C4-2B (cell line): ENCODE results near the gene EFNA2.
A peak's percentile ranks its signal among the peaks of the same experiment; 100 is the strongest.

Source experiments
- H3K27ac ChIP-seq: fragments of 450-650 bp; 2 replicates; pipeline ENCODE4 v1.5.1; 2017
- ZFX ChIP-seq: fragments of 450-650 bp; IDR thresholded peaks from 2 replicates; pipeline ENCODE4 v1.6.1; 2017
- TF ChIP-seq, protein P1 (sequence below): fragments of 450-650 bp; conservative IDR thresholded peaks from 2 replicates; pipeline ENCODE4 v1.5.1; 2017; ENCODE audit warnings: mild to moderate bottlenecking

Gene EFNA2

DNA sequence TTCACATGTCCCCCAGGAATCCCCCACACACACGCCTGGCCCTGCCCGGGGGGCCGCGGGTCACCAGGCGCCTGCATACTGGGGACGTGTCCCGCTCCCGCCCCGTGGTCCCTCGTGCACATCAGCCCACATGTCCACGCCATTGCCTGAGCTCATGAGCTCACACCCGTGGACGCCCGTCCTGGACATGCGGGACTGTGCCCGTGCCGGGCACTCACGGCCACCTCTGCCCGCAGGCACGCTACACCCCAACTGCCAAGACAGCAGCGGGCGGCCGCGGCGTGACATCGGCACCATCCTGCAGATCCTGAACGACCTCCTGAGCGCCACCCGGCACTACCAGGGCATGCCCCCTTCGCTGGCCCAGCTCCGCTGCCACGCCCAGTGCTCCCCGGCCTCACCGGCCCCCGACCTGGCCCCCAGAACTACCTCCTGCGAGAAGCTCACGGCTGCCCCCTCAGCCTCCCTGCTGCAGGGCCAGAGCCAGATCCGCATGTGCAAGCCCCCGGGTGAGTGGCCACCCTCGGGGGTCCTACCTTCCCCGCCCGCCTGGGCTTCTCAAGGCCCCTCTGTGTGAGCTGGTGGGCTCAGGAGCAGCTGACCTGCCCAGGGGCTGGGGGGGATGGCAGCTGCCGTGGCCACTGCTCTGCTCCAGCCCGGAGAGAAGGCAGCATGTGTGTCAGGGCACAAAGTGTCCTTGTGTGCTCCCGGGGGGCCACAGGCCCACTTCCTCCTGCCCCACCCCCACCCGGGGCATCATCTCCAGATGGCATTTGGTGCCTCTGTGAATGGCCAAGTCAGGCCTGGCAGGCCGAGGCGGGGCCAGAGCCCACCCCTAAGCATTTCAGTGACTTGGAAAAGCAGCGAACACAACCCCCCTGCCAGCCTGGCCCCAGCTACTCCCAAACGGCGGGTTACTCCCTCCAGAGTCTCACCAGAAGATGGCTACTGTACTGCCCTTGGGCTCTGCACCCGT lies 30.2 kb upstream of the EFNA2 start:
- no peak for TF ChIP-seq ZFX
- TF ChIP-seq, protein P1, sequence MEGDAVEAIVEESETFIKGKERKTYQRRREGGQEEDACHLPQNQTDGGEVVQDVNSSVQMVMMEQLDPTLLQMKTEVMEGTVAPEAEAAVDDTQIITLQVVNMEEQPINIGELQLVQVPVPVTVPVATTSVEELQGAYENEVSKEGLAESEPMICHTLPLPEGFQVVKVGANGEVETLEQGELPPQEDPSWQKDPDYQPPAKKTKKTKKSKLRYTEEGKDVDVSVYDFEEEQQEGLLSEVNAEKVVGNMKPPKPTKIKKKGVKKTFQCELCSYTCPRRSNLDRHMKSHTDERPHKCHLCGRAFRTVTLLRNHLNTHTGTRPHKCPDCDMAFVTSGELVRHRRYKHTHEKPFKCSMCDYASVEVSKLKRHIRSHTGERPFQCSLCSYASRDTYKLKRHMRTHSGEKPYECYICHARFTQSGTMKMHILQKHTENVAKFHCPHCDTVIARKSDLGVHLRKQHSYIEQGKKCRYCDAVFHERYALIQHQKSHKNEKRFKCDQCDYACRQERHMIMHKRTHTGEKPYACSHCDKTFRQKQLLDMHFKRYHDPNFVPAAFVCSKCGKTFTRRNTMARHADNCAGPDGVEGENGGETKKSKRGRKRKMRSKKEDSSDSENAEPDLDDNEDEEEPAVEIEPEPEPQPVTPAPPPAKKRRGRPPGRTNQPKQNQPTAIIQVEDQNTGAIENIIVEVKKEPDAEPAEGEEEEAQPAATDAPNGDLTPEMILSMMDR = no peak
- peak overlapping the region; percentile 96; the same call in 1 of the 2 replicates for H3K27ac ChIP-seq

DNA sequence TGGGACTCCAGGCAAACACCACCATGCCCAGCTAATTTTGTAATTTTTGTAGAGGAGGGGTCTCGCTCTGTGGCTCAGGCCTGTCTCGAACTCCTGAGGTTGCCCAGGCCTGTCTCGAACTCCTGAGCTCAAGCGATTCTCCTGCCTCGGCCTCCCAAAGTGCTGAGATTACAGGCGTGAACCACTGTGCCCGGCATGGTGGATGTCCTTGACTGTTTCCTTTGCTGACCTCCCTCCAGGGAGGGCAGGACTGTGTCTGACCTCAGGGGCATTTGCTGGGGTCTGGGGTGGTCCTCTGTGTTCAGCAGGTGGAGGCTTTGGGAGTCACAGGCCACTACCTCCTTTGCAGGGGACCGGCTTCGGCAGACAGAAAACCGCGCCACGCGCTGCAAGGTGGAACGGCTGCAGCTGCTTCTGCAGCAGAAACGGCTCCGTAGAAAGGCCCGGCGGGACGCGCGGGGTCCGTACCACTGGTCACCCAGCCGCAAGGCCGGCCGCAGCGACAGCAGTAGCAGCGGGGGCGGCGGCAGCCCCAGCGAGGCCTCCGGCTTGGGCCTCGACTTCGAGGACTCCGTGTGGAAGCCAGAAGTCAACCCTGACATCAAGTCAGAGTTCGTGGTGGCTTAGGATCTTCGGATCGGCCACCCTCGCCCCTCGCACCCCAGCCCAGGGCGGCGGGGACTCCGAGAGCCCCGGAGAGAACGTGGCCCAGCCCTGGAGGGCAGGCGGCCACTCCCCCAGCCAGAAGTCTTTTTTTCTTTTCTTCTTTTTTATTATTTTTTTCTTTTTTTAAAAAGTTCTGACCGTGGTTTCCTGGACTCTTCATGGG lies 28.8 kb upstream of the EFNA2 start:
- H3K27ac ChIP-seq = no peak overlapping the region
- TF ChIP-seq, protein P1 = no peak
- no peak for TF ChIP-seq ZFX

DNA sequence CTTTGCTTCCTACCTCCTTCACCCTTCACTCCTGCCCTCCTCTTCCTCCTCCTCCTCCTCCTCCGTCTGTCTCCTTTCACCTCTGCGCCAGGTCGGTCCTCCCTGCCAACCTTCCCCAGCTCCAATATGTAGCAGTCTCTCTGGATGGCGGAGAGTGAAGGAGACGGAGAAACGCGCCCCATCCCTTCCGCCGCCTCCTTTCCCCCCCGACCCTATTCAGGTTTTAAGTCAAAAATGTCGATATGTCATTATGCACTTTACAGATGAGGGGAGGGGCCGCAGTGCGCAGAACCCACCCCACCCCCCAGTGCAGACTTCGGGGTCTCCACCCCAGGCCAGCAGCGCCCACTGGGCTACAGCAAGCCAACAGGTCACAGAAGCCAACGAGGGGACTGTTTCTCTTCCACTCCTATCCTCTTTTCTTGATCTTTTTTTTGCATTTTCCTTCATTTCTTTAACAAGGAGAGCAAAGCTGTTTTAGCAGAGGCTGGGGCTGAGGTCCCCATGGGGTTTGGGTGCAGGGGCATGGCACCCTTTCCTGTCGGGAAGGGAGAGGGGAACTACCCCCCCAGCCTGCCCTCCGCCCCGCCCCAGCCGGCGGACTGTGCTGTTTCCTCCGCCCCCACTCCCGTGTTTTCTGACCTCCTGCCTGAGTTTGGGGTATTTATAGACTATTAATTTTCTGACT lies 28.1 kb upstream of the EFNA2 start:
- H3K27ac ChIP-seq = no peak overlapping the region
- TF ChIP-seq, protein P1 = no peak
- no peak for TF ChIP-seq ZFX

DNA sequence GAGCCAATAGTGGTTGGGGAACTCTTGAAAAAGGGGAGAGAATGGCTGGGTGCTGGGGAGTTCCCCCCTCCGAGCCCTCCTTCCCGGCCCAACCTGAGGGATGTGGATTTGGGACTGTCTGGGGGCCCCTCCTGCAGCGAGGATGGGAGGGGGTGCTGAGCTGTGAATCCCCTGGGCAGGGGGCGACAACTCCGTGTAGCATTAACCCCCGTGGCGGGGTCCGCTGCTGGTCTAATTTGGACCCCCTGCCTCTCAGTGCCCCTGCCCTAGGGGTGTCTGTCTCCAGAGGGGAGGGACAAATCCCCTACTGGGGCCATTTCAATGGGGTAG lies 27.5 kb upstream of the EFNA2 start:
- no peak overlapping the region for H3K27ac ChIP-seq
- TF ChIP-seq, protein P1 = no peak

DNA sequence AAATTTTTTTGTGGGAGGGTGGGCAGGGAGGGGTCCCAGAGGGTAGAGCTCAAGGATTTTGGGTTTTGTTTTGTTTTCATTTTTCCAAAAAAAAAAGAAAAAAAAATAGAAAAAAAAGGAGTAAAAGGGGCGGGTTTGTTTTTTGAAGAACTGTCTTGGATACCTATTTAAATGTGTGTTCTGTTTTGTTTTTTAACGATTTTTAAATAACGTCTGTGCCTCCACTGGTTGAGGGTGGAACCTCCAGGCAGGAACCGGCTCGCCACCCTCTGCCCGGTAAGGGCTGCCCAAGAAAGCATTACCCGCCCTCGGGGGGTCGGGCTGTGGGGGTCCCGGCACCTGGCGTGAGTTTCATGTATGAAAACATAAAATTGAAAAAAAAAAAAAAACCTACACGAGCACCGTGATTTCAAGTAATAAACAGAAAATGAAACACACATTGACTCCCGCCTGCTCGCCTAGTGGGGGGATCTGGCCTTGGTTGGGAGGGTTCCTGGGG lies 26.9 kb upstream of the EFNA2 start:
- TF ChIP-seq ZFX = no peak
- TF ChIP-seq, protein P1 = no peak
- peak overlapping the region; percentile 96 for H3K27ac ChIP-seq

DNA sequence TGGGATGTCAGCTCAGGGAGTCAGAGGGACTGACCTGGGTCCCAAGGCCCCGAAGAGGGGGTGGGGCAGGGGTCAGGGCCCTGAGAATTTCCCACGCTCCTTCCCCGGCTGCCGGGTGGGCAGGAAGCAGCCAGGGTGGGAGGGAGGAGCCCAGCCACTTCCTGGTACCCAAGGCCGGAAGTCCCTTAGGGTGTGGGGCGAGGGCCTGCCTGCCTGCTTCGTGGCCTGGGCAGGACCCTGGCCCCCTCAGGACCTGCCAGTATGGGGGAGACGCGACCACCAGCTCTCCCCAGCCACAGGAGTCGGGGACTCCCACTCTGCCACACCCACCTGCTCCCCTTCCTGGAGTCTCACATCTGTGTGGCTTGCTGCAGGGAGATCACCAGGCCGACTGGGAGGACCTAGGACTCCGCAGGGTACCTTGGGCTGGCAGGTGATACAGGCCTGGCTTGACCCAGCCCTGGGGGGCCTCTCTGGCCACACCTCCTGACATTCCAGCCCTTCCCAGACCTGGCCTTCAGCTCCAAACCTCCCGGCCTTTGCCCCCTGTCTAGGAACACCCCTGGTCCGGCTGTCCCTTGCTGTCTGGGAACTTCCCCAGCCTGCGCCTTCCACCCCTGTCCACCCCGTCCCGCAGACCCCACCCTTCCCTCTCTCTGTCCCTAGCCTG lies 26.3 kb upstream of the EFNA2 start:
- no peak for TF ChIP-seq ZFX
- TF ChIP-seq, protein P1 = no peak
- H3K27ac ChIP-seq = peak overlapping the region; percentile 96
